ENCODE measurements around the gene CASTOR1.

Gene CASTOR1

DNA sequence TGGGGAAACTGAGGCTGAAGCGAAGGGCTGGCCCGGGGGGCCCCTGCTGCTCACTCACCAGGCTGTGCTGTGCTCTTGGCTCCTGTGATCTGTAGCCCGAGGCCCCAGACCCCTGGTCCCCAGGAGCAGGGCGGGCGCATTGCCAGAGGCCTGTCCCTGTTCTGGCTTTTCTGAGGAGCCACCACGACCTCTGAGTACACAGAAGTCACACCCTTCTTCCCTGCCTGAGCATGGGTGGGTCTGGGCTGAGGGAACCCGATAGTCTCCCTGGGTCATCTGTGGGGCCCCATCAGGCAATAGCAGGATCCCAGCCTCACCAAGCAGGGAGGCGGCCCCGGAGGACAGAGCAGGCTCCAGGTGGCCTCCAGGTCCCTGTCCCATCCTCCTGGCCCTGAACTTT, 5.1 kb downstream of the CASTOR1 start:
- no peak for DNase-seq (ENCODE audit: low spot score)

GRCh38 chr22:30283342-30283741, 6.0 kb downstream of the CASTOR1 start:
- no peak for DNase-seq (ENCODE audit: low spot score)

DNA sequence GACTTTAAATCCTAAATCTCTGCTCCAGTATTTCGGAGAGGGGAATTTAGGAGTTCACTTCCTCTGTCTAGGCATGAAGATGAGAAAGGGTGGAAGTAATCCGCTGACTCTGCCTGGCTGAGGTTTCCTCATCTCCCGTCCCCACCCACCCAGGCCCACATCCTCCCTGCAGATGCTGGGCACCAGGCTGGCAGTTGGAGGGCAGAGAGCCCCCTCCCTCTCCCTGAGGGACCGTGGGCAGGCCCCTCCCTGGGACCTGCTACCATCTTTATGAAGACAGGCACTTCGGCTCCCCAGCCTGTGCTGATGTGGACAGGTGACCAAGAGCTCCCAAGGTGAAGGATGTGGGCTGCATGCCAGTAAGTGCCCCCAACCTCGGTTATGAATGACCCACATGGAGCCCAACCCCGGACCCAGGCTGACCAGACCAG, 6.7 kb downstream of the CASTOR1 start:
- DNase-seq (ENCODE audit: low spot score) = no peak

DNA sequence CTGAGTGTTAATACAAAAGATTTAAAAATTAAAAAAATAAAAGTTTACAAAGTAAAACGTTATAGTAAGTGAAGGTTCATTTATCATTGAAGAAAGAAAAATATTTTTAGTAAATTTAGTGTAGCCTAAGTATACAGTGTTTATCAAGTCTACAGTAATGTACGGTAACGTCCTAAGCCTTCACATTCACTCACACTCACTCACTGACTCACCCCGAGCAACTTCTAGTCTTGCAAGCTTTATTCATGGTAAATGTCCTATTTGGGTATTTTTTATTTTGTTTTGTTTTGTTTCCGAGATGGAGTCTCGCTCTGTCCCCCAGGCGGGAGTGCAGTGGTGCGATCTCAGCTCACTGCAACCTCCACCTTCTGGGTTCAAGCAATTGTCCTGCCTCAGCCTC, 8.8 kb downstream of the CASTOR1 start:
- DNase-seq (ENCODE audit: low spot score) = no peak

- DNase-seq (ENCODE audit: low spot score) = no peak
Measured at GRCh38 chr22:30279932-30280331, 9.4 kb downstream of the CASTOR1 start.

DNA sequence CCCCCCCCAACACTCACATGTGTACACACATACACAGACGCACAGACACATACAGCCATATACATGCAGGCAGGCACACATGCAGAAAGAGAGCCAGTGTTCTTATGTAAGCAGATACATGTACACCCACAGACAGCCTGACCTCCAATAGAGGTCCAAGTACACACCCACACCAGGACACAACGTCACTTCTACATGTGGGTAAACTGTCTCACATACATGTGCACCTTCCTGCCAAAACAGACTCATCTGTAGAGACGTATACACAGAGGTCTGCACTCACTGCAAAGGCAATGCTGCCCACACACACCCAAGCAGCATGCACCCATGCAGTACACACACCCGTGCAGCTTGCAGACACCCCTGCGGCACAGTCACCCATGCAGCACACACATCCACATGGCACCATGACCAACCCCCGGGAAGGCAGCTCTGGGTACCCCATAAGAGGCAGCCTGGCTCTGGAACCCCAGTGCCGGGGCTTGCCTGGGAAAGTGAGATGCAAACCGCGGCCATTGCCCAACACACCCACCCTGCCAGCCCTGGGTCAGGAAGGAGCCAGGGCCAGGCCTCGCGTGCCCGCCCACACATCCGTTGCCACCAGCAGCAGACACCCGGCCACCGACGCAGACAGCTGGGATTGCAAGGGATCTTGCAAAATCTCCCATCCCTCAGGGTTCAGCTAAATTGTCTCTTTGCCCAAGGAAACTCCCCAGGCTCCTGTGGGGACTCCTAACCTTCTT, 10.1 kb downstream of the CASTOR1 start:
- DNase-seq (ENCODE audit: low spot score) = peak; percentile 26

DNA sequence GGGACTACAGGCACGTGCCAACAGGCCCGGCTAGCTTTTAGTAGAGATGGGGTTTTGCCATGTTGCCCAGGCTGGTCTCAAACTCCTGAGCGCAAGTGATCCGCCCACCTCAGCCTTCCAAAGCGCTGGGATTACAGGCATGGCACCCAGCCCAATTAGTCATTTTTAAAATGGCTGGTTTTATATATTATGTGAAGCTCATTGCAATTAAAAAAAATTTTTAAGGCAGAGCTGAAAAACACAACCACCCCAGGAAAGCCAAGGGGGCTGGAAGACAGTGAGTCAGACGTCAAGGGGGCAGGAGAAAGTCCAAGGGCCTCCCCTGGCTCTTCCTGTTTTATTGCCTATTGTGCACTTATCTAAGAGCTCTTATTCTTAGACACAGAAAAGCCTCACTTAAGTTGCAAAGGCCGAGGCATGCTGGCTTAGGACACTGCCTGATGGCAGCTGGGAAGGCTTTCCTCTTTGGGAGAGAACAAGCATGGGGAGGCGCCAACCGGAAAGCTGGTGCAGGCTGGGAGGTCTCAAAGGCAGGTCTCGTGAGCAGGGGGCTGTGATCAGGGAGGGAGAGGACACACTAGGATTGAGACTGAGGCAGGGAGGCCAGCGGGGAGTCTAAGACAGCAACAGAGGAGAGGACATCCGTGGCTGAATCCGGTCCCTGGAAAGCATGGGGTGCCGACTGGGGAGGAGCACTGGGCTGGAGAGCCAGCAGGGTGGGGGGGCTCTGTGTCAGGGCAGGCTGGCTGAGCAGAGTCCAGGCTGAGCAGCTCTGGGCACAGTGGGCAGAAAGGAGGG, 11.6 kb downstream of the CASTOR1 start:
- DNase-seq (ENCODE audit: low spot score) = peak; percentile 52

GRCh38 chr22:30276039-30276438, 13.3 kb downstream of the CASTOR1 start:
- no peak for DNase-seq (ENCODE audit: low spot score)

DNA sequence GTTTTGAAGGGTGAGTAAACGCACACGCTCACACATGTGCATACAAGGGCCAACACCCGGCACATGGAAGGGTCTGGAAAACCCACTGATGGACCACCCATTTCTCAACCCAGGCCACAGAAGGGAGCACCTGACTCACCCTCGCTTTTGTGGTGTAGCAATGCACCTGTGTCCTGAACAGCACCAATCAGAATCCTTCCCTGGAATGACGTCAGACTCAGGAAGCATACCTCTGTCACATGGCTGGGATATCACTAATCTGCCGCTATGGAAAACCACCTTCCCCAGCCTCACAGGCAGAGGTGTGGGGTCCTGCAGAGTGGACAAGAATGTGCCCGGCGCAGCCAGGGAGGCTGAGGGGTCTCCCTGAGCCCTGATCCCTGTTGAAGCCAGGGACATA, 13.7 kb downstream of the CASTOR1 start:
- no peak for DNase-seq (ENCODE audit: low spot score)

- no peak for DNase-seq (ENCODE audit: low spot score)
Measured at GRCh38 chr22:30274437-30274812, 14.9 kb downstream of the CASTOR1 start.

DNA sequence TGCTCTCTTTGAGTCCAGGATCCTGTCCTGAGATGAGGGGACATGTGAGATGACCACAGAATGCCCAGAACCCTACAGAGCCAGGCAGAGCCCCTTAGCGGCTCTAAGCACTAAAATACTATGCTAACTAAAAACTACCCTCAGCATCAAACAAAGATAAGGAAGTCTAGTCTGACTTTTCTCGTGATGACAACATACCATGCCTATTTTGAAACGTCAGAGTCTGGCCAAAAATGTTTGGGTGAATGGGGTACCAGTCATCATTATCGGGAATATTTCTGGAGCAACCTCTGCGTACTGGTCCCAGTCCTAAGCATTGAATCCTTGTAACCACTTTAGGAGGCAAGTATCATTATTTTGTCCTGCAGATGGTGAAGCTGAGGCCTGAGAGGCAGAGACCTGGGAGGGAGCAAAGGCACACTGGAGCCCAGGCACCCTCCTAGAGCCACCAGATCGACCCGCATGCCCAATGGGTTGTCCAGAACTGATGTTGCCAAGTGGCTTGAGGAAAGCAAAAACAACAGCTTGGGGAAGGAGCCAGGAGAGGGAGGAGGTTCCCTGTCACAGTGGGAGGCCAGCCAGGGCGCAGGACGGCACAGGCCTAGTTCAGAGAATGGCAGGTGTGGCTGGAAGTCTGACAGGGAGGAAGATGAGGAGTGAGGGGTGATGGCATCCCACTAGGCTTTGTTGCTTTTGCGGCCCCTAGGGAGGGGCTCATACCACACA, 15.4 kb downstream of the CASTOR1 start:
- DNase-seq (ENCODE audit: low spot score) = peak; percentile 37

DNA sequence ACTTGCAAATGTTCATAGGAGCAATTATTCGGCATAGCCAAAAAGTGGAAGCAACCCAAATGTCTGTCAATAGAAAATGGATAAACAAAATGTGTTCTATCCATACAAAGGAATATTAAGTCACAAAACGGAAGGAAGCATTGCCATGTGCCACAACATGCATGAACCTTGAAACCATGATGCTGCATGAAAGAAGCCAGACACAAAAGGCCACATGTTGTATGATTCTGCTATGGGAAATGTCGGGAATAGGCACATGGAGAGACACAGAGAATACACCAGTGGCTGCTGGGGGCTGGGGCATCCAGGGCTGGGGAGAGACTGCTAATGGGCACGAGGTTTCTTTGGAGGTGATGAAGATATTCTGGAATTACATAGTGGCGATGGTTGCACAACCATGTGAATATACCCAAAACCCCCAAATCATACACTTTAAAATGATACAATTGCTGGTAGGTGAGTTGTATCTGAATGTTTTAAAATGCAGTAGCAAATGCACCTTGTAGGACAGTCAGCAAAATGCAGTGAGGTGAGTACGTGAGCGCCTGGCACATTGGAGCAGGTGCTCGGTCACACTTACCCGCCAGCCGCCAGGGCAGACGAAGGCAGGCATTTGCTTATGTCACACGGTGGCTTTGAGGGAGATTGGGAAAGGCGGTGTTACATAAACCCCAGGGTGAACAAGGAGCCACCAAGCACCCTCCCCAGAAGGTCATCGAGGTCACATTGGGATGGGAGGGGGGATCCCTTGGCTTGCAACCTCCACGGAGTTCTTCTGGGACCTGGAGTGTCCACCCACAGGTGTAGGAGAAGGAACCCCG, 16.3 kb downstream of the CASTOR1 start:
- no peak for DNase-seq (ENCODE audit: low spot score)

GRCh38 chr22:30270832-30271231, 18.5 kb downstream of the CASTOR1 start:
- peak; percentile 84 for DNase-seq (ENCODE audit: low spot score)

GRCh38 chr22:30268331-30268730, 21.0 kb downstream of the CASTOR1 start:
- no peak for DNase-seq (ENCODE audit: low spot score)

DNA sequence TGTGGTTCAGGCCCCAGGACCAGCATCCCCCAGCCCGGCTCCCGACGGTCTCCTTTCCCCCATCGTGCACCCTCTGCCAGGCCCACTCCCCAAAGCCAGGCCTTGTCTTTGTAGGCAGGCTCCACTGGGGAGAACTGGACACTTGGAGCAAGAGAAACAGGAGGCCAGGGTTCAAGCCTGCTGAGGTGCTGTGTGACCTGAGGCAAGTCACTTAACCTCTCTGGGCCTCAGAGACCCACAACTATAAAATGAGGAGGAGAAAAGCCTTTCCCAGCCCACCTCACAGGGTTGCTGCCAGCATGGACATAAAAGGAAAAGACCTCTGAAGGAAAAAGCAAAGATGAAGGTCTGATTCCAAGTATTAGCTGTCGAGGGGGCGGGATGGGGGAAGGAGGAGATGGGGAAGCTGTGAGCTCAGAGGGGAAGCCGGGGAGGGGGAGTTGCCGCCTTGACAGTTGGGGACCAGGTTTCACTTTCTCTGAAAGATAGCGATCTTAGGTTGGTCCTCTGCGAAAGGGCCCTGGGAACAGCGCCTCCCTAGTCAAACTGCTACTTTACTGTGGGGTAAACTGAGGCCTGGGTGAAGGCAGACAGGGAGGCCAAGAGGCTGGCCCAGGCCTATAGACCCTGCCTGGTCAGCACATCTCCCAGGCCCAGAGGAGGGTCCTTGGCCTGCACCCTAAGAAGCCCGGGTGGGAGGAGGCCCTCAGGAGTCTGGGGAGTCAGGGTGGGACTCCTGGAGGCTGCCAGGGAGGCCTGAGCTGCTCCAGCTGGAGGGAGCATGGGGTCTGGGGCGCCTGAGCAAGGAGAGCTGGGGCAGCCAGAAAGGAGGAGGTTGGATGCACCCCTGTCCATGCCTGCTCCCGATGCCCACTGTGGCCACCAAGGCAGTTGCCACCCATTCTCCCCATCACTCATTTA, 21.7 kb downstream of the CASTOR1 start:
- no peak for DNase-seq (ENCODE audit: low spot score)

- peak; percentile 53 for DNase-seq (ENCODE audit: low spot score)
Measured at GRCh38 chr22:30266445-30267381, 22.6 kb downstream of the CASTOR1 start, which contains the start of gene OSM. Gene OSM (minus strand): TSS chr22:30266851. CDS start chr22:30266799, 52 bp downstream.

DNA sequence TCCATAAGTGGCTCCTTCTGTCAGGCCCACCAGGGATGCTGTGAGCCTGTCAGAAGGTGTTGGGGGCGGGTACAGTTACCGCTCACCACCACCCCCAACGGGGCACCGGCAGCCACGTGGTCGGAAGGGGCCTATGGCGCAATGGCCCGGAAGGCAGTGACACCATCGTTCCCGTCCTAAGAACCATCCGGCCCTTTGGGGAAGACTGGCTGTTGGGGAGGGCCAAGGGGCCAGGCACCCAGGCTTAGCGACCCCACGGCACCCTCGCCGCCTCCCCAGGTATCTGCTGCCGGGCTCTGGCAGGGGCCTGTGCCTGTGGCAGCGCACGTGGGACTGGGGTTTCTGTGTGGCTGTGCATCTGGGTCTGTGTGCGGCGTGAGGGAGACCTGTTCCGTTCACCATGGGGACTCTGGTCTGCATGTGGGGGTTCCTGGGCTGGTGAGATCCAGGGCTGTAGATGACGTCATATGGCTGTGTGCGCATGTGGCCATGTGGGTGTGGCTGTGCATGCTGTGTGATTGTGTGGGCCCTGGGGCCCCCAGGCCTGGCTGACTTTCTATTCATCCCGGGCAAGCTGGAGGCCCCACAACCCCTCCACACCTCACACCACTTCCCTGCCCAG, 23.4 kb downstream of the CASTOR1 start:
- peak; percentile 39 for DNase-seq (ENCODE audit: low spot score)

GRCh38 chr22:30265131-30265720, 24.1 kb downstream of the CASTOR1 start:
- DNase-seq (ENCODE audit: low spot score) = no peak

GRCh38 chr22:30263883-30264282, 25.4 kb downstream of the CASTOR1 start:
- DNase-seq (ENCODE audit: low spot score) = no peak

All from pons (tissue), 1 donor.